GM23338 (cell line): ENCODE measurements around the gene SCO2. TPM values are rescaled to one million over a fixed set of nuclear protein-coding genes. Genes with fewer than 3 reads are reported as not detected.

Source experiments
- ATAC-seq: fragments of 200-7000 bp; cut with Tn5 transposase; 3 replicates; pipeline ENCODE4 v1.9.1; 2020
- DNase-seq: peaks from one replicate; pipeline ENCODE4 v3.0.0-alpha.2; 2015; ENCODE audit warnings: low spot score
- H2AFZ ChIP-seq: fragments of 200-600 bp; sonication (generic); 2 replicates; pipeline ENCODE4 v1.8.0; 2016; ENCODE audit warnings: antibody characterized with exemption, mild to moderate bottlenecking, moderate library complexity
- H3F3A ChIP-seq: fragments of 200-600 bp; sonication (generic); replicated peaks from 2 replicates; pipeline ENCODE4 v1.8.0; 2017; ENCODE audit warnings: antibody characterized with exemption, mixed run types, low read depth
- H3K27ac ChIP-seq: fragments of 200-600 bp; sonication (generic); 2 replicates; pipeline ENCODE4 v1.6.1; 2016; ENCODE audit warnings: low read depth
- H3K27me3 ChIP-seq: fragments of 200-600 bp; sonication (generic); 2 replicates; pipeline ENCODE4 v1.8.0; 2016; ENCODE audit warnings: mild to moderate bottlenecking, mixed run types, moderate library complexity; ENCODE audit not compliant: insufficient read depth
- H3K36me3 ChIP-seq: fragments of 200-600 bp; sonication (generic); 2 replicates; pipeline ENCODE4 v1.8.0; 2016; ENCODE audit warnings: mild to moderate bottlenecking; ENCODE audit not compliant: insufficient read depth
- H3K4me1 ChIP-seq: fragments of 200-600 bp; sonication (generic); 2 replicates; pipeline ENCODE4 v1.8.0; 2016; ENCODE audit warnings: mild to moderate bottlenecking, moderate library complexity; ENCODE audit not compliant: insufficient read depth
- H3K4me2 ChIP-seq: fragments of 200-600 bp; sonication (generic); 2 replicates; pipeline ENCODE4 v1.7.1; 2017; ENCODE audit warnings: mixed run types
- H3K4me3 ChIP-seq: fragments of 200-600 bp; sonication (generic); 2 replicates; pipeline ENCODE4 v1.6.1; 2016; ENCODE audit warnings: mixed run types
- H3K79me2 ChIP-seq: fragments of 200-600 bp; sonication (generic); replicated peaks from 2 replicates; pipeline ENCODE4 v1.8.0; 2017; ENCODE audit warnings: mild to moderate bottlenecking; ENCODE audit not compliant: insufficient read depth
- H3K9me2 ChIP-seq: fragments of 200-600 bp; sonication (generic); 2 replicates; pipeline ENCODE4 v1.8.0; 2017; ENCODE audit not compliant: insufficient read depth
- H4K20me1 ChIP-seq: fragments of 200-600 bp; sonication (generic); replicated peaks from 2 replicates; pipeline ENCODE4 v1.8.0; 2017; ENCODE audit warnings: mild to moderate bottlenecking; ENCODE audit not compliant: insufficient read depth
- H3K27ac Mint-ChIP-seq: 2 replicates; pipeline ENCODE4 v1.8.0; 2020; ENCODE audit warnings: inconsistent platforms, mild to moderate bottlenecking, moderate library complexity, mixed read lengths
- H3K27me3 Mint-ChIP-seq: 3 replicates; pipeline ENCODE4 v1.8.0; 2022; ENCODE audit warnings: low read depth, mild to moderate bottlenecking, moderate library complexity, mixed read lengths, inconsistent platforms; ENCODE audit not compliant: insufficient read depth, poor library complexity
- H3K36me3 Mint-ChIP-seq: 3 replicates; pipeline ENCODE4 v1.8.0; 2021; ENCODE audit warnings: low read depth, mild to moderate bottlenecking, inconsistent platforms, moderate library complexity, mixed read lengths
- H3K4me1 Mint-ChIP-seq: 3 replicates; pipeline ENCODE4 v1.8.0; 2020; ENCODE audit warnings: mild to moderate bottlenecking, inconsistent platforms, mixed read lengths
- H3K4me3 Mint-ChIP-seq: 3 replicates; pipeline ENCODE4 v1.8.0; 2021; ENCODE audit warnings: moderate library complexity, mild to moderate bottlenecking, inconsistent platforms, mixed read lengths
- H3K9me3 Mint-ChIP-seq: 3 replicates; pipeline ENCODE4 v1.8.0; 2020; ENCODE audit warnings: moderate library complexity, mild to moderate bottlenecking, inconsistent platforms, mixed read lengths
- CREB1 ChIP-seq: fragments of 250-450 bp; sonication (Bioruptor Pico); IDR thresholded peaks from 2 replicates; pipeline ENCODE4 v1.5.0; 2020; ENCODE audit warnings: low read depth, mild to moderate bottlenecking, moderate library complexity
- CTCF ChIP-seq, 2 experiments: fragments of 200-600 bp in 1 of 2; sonication (generic) in 1 of 2; conservative IDR thresholded peaks; 2 replicates each; pipeline versions ENCODE4 v1.5.1 to v1.6.1; 2016 to 2017; ENCODE audit warnings: antibody characterized with exemption in 2 of 2, low read depth in 2 of 2, mild to moderate bottlenecking in 2 of 2, moderate library complexity in 1 of 2
- ETS1 ChIP-seq: IDR thresholded peaks from 2 replicates; pipeline ENCODE4 v1.6.1; 2016; ENCODE audit warnings: antibody characterized with exemption
- EZH2phosphoT487 ChIP-seq: fragments of 200-600 bp; sonication (generic); IDR thresholded peaks from one replicate; pipeline ENCODE4 v1.8.1; 2018; ENCODE audit warnings: antibody characterized with exemption; ENCODE audit not compliant: unreplicated experiment
- NANOG ChIP-seq: IDR thresholded peaks from 2 replicates; pipeline ENCODE4 v1.6.1; 2016; ENCODE audit warnings: antibody characterized with exemption, borderline replicate concordance
- POLR2AphosphoS5 ChIP-seq: IDR thresholded peaks from 2 replicates; pipeline ENCODE4 v1.6.1; 2016; ENCODE audit warnings: antibody characterized with exemption, low read depth
- REST ChIP-seq: IDR thresholded peaks from one replicate; pipeline ENCODE4 v1.6.1; 2018; ENCODE audit warnings: antibody characterized with exemption; ENCODE audit not compliant: unreplicated experiment
- STAT1 ChIP-seq: IDR thresholded peaks from one replicate; pipeline ENCODE4 v1.6.1; 2016; ENCODE audit warnings: antibody characterized with exemption; ENCODE audit not compliant: unreplicated experiment
- polyA plus RNA-seq: library from polyadenylated mRNA; unstranded; fragments of >200 nt; fragmentation: Nextera tagmentation; extraction: Ambion mirVana; gene quantifications from 2 replicates; pipeline ENCODE4 v1.2.1, GENCODE V29; 2016
- total RNA-seq: library from RNA; depleted of rRNA; stranded (reverse); fragments of >200 nt; shearing (Covaris generic); gene quantifications from 2 replicates; pipeline ENCODE4 v1.2.3, GENCODE V29; 2014

Gene SCO2
- total and polyA plus RNA-seq, 2 experiments from 2014 or later, result 2.6 to 4.9 TPM

GRCh38 chr22:50561401-50562358 lies 36.3 kb upstream of the SCO2 start:
- H3K4me1 Mint-ChIP-seq, result peaks cover 6% of the 10 kb centered on the region; the same call in 2 of the 3 replicates

GRCh38 chr22:50560034-50560433 lies 34.6 kb upstream of the SCO2 start:
- no peaks in the 10 kb centered on the region for H3K4me1 ChIP-seq
- ATAC-seq (no peak), DNase-seq (no peak)
- Mint-ChIP-seq H3K4me1 (peaks cover 15% of the 10 kb centered on the region), H3K27ac (no peak overlapping the region), H3K27me3 (peaks cover 27% of the 10 kb centered on the region), H3K9me3 (no peaks in the 10 kb centered on the region), H3K4me3 (no peak overlapping the region), H3K36me3 (no peaks in the 10 kb centered on the region)
- H3K27ac ChIP-seq, result no peak overlapping the region
- H3K9me2 ChIP-seq, result no peaks in the 10 kb centered on the region
- H2AFZ ChIP-seq, result no peak overlapping the region
- TF ChIP-seq REST (no peak), CTCF (conservative IDR thresholded peaks at IDR 0.05; ENCODE audit: low read depth in 2 of 2) (no peak), ETS1 (no peak), STAT1 (no peak), POLR2AphosphoS5 (no peak), CREB1 (CRISPR knock-in tag) (no peak)
- H3K27me3 ChIP-seq, result peaks cover 20% of the 10 kb centered on the region
- H3K4me2 ChIP-seq, result no peak overlapping the region
- no peak overlapping the region for H3K4me3 ChIP-seq
- no peaks in the 10 kb centered on the region for H4K20me1 ChIP-seq
- H3F3A ChIP-seq, result peaks cover 3% of the 10 kb centered on the region; the same call in 1 of the 2 replicates
- no peaks in the 10 kb centered on the region for H3K36me3 ChIP-seq
- H3K79me2 ChIP-seq, result no peaks in the 10 kb centered on the region

More at GRCh38 chr22:50561401-50562358, 36.3 kb upstream of the SCO2 start:
- H3K27me3 ChIP-seq, result peaks cover 20% of the 10 kb centered on the region
- Mint-ChIP-seq H3K27me3 (peaks cover 30% of the 10 kb centered on the region), H3K4me3 (peak overlapping the region; percentile 46), H3K9me3 (no peaks in the 10 kb centered on the region), H3K36me3 (no peaks in the 10 kb centered on the region), H3K27ac (no peak overlapping the region)
- 0 out of 2 replicates have a peak, but pooled peaks cover 3% of the 10 kb centered on the region for H3F3A ChIP-seq
- no peaks in the 10 kb centered on the region for H3K79me2 ChIP-seq
- H3K9me2 ChIP-seq, result no peaks in the 10 kb centered on the region
- no peak overlapping the region for H3K27ac ChIP-seq
- H3K4me1 ChIP-seq, result no peaks in the 10 kb centered on the region
- no peaks in the 10 kb centered on the region for H4K20me1 ChIP-seq
- ATAC-seq, result no peak
- peak; percentile 30 for DNase-seq
- H3K4me2 ChIP-seq, result no peak overlapping the region
- TF ChIP-seq ETS1 (no peak), NANOG (no peak), CTCF (conservative IDR thresholded peaks at IDR 0.05; ENCODE audit: low read depth in 2 of 2) (no peak), EZH2phosphoT487 (no peak), CREB1 (CRISPR knock-in tag) (no peak)
- no peaks in the 10 kb centered on the region for H3K36me3 ChIP-seq
- H3K4me3 ChIP-seq, result no peak overlapping the region
- no peak overlapping the region for H2AFZ ChIP-seq
